Raji (cell line): Measurements from ENCODE around the gene KDM5A.

Experiments
- POLR2A ChIP-seq: IDR thresholded peaks from 2 replicates; pipeline ENCODE4 v1.6.1; 2011; ENCODE audit warnings: low read depth, low read length, control low read depth; ENCODE audit not compliant: insufficient read depth

KDM5A gene

DNA sequence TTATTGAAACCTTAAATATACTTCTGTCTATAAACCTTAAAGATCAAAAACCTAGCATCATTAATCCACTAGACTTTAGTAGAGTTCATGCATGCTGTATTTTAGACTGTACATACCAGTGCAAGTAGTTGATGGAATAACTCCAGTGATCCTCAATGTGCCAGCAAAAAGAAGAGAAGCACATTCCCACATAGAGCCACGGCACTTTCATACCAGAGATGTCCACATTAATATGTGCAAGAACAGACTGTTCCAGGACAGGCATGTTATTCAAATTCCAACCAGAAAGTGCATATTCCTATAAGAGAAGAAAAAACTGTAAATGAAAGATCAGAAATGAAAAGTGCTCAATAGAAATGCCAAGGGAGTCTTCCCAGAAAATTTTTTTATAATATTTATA is 55.0 kb downstream of the KDM5A start:
- no peak for TF ChIP-seq POLR2A

DNA sequence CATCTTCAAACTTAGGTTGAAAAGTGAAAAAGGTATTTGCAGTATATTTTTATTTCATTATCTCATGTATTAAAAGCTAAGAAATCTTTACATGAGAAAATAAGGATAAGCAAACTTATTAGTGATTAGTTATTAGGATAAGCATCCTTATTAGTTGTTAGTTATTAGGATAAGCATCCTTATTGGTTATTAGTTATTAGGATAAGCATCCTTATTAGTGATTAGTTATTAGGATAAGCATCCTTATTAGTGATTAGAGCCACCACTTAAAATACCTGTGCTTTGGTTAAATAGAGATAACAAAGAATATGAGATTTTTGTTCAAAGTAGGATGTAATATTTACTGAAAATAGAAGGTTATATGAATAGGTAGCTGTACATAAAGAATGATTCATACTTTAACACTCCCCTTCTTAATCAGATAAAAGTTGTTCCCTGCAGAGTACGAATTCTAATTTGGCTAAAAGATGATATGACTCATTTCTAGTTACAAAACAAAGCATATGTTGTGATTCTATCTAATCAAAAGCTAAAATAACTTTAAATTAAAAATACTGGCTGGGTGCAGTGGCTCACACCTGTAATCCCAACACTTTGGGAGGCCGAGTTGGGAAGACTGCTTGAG is 56.4 kb downstream of the KDM5A start:
- no peak for TF ChIP-seq POLR2A

DNA sequence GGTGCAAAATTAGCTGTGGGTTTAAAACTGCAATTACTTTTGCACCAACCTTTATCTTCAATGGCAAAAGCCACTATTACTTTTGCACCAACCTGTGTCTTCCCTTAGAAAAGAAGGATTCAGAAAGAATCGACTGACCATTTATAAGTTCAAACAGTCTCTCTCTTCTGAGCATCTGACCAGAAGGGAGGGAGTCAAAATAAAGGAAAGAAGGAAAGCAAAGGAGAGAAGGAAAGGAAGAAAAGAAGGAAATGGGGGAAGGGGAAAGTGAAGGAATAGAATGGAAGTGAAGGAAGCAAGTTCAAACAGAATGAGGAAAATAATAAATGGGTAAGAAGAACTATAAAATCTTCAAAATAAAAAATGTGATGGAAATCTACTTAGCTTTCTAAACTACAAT is 57.8 kb downstream of the KDM5A start:
- TF ChIP-seq POLR2A = no peak

DNA sequence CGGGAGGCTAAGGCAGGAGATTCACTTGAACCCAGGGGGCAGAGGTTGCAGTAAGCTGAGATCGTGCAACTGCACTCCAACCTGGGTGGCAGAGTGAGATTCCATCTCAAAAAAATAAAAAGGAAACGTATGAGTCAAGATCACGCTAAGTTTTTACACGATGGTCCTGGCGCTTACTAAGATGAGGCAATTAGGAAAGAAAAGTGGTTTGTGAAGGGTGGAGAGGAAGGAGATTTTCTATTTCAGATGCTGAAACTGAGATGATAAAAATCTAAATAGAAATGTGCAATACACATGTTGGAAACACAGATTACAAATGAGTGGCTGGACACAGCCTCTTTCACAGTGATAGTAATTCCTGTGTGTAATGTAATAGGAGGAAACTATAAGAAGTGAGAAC is 63.2 kb downstream of the KDM5A start:
- TF ChIP-seq POLR2A = no peak

DNA sequence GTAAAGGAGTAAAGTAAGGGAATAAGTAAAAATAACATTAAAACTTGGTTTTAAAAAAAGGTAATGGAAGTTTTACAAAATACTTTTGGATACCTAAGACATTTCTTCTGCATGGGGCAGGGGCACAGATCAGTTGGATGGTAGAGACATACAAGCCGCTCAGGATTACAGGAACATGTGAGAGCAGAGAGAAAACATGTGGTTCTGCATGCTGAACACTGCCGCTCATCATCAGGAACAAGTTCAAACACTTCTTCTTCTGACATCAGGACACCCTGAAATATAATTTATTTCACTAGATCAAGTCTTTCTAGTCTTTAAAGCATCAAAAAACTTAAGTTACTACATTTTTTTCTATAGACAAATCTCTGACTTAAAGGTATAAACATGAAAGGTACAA is 65.6 kb downstream of the KDM5A start:
- TF ChIP-seq POLR2A = no peak

DNA sequence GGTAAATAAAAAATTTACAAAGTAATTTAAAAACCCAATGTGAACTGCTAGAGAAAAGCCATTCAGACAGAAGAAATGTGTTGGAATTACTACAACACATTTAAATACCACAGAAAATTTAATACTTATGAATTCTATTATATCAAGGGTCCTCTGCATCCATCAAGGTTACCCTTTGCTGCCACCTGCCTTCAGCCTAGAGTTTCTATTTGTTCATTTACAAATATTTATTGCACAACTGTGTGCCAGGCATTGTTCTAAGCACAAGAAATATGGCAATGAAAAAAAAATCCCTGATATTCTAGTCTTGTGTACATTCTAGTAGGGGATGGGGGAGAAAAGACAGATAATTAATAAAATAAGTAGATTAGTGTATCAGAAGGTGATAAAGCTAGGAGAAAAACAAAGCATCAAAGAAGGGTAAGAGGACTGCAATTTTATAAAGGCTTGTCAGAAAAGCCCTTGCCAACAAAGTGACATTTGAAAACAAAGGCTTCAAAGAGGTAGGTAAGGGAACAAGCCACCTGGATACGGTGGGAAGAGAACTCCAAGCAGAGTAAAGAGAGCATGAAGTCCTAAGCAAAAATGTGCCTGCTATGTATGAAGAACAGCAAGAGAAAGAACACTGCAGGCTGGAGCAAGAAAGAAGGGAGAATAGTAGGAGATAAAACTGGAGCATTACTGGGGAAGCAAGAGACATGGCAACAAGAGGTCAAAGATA is 67.4 kb downstream of the KDM5A start:
- TF ChIP-seq POLR2A = no peak

DNA sequence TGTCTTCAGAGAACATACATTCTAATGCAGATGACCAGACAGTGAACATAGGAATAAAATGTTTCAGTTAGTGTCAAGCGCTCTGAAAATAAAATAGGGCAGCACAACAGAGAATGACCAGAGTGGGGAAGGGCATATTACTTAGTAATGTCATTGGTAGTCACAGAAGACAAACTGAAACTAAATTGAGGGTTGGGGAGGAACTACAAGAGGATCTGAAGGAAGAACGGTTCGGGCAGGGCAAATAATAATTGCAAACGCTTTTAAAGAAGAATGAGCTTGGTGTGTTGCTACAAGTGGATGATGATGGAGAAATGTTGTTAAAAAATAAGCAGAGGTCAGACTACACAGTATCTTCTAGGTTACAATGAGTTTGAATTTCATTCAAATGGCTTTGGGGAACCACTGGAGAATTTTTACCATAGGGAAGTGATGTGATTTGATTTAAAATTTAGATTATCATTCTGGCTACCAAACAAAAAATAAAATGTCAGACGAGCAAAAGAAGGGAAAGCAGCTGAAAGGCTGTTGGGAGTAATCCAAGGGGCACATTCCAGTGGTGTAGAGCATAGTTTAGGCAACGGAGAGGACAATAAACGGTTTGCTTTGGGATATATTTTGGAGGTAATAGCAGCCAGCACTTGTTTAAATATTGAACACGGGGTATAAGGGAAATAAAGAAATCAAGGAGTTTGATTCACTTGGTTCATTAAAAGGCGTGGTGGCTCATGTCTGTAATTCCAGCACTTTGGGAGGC is 70.2 kb downstream of the KDM5A start:
- no peak for TF ChIP-seq POLR2A

DNA sequence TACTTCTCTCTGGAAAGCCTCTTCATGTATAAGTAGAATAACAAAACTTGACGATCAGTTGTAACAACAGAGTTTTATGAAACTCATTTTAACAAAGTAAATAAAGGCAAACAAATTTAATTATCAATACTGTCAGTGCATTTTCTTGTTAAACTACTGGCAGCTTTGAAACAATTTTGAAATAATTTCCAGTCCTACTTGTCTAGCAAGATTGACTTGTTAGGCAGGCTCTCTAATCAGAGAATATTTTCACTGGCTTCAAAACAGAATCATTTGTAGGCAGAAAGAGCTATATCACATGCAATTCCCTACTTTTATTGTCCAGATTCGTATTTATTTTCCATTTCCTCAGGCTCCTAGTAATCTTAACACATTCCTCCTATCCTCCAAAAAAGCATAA is 80.6 kb downstream of the KDM5A start:
- TF ChIP-seq POLR2A = no peak

DNA sequence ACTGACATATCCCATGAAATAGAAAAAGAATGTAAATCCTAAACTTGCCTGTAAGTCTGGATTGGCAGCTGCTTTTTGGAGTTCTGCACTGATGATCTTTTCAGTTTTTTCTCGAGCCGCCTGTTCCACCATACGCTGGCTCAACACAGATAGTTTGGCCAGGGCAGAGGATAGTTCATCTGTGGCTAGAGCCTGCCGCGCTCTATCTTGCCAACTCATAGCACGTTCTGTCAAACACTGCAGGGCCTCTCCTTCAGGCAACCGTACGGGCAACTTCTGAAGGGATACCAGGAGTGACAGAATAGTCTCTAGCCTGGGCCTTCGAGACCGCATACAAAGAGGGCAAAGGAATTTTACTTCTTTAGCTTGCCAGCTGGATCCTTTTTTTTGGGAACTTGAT is 81.7 kb downstream of the KDM5A start:
- no peak for TF ChIP-seq POLR2A

DNA sequence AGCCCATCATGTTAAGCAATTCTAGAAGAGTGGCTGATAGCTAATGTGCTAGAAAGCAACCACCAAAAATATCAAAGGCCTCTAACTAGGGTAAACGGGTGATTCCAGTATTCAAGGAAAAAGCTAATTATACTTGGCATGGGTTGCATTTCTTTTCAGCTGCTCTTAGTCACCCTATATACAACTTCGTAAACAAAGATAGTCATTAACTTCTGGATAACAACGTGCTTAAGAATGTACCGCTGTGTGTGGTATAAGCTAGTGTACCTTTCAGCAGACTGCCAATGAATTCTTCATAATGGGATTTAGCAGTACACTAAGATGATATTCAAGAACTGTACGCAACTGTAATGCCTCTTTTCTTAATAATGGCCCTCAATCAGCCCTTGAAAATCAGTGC is 84.3 kb downstream of the KDM5A start:
- TF ChIP-seq POLR2A = no peak

DNA sequence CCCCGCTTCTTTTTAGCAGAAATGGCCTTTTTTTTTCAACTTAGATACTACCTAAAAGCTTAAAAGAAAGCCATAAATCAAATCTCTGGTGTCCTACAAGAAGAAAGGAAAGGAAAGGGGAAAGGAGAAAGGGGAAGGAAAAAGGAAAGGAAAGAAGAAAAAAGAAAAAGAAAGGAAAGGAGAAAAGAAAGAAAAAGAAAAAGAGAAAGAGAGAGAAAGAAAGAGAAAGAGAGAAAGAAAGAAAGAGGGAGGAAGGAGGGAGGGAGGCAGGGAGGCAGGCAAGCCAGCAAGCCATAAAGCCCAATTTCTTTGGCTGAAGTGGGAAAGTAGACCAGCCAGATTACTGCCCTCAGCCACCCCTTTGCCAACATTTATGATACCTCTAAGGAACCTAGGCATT is 94.0 kb downstream of the KDM5A start:
- no peak for TF ChIP-seq POLR2A

DNA sequence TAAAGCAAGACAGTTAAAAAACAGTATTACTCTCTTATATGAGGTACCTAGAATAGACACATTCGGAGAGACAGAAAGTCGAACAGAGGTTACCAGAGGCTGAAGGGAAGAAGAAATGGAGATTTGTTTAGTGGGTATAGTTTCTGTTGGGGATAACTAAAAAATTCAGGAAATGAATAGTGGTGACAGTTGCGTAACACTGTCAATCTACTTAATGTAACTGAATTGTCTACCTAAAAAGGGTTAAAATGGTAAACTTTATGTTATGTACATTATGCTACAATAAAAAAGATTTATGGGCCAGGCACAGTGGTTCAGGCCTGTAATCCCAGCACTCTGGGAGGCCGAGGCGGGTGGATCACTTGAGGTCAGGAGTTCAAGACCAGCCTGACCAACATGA is 95.9 kb downstream of the KDM5A start:
- TF ChIP-seq POLR2A = no peak

DNA sequence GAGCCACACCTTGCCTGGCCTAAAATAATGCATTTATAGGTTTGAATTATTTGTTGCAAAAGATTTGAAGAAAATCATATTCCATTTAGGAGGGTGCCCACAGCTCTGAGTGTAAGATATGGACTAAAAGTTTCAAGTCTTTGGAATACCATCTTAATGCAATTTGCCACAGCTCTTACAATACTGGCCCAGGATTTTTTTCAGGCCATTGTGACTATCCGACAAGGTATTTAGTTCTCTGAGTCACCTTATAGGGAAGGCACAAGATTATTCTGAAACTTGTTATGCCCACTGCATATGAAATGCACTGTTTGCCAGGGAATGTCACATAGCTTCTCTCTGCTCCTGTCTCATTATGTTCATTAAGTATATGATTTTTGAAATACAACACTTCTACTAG is 96.9 kb downstream of the KDM5A start:
- TF ChIP-seq POLR2A = no peak

DNA sequence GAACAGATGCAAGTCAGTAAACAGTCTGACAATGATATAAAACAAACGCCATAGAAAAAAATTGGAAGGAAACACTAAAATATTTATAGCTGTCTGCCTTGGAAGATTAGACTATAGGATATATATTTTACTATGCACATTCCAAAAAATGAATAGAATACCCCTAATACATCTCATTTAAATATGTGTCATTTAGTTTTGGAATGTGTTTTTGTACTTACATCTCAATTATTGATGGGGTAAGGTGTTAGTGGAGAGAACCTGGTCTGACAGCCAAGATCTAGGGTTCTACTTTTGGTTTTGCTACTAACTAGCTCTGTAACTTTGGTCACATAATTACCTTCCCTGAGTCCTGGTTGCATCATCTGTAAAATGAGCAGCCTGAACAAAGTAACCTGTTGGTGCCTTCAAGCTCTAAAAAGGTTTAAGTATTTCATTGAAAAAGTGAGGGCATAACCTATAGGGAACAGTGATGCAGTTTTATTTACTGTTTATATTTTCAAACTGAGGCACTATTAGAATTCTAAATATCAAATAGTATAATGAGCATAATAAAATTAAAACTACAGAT is 97.9 kb downstream of the KDM5A start:
- no peak for TF ChIP-seq POLR2A

DNA sequence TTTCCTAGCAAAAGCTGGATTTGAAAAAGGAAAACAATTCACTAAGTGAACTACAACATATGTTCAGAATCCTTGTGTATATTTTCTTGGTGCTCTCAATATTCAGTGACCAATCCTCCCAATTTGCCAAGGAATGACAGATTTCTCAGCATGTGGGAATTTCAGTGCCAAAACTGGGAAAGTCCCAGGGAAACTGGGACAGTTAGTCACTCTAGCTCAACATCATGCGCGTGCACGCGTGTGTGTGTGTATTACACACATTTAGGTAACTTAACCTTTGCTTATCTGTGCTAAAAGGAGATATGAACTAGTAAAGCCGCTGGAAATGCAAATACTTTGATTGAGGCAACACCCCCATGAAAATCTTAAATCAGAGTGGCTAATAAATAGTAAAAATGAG is 100.4 kb downstream of the KDM5A start:
- TF ChIP-seq POLR2A = no peak
